HG02642 (cell line): ENCODE data around the gene SCAF8.
"Not testable (repeated sequence)": the region's sequence is repeated elsewhere in the genome, so short reads cannot be mapped to it uniquely, and the experiment has no call there.

Experiments
- ATAC-seq: cut with Tn5 transposase; IDR thresholded peaks from one replicate; pipeline ENCODE4 v1.9.1; 2021; ENCODE audit warnings: mild to moderate bottlenecking; ENCODE audit not compliant: unreplicated experiment, poor library complexity

The SCAF8 gene, protein sequence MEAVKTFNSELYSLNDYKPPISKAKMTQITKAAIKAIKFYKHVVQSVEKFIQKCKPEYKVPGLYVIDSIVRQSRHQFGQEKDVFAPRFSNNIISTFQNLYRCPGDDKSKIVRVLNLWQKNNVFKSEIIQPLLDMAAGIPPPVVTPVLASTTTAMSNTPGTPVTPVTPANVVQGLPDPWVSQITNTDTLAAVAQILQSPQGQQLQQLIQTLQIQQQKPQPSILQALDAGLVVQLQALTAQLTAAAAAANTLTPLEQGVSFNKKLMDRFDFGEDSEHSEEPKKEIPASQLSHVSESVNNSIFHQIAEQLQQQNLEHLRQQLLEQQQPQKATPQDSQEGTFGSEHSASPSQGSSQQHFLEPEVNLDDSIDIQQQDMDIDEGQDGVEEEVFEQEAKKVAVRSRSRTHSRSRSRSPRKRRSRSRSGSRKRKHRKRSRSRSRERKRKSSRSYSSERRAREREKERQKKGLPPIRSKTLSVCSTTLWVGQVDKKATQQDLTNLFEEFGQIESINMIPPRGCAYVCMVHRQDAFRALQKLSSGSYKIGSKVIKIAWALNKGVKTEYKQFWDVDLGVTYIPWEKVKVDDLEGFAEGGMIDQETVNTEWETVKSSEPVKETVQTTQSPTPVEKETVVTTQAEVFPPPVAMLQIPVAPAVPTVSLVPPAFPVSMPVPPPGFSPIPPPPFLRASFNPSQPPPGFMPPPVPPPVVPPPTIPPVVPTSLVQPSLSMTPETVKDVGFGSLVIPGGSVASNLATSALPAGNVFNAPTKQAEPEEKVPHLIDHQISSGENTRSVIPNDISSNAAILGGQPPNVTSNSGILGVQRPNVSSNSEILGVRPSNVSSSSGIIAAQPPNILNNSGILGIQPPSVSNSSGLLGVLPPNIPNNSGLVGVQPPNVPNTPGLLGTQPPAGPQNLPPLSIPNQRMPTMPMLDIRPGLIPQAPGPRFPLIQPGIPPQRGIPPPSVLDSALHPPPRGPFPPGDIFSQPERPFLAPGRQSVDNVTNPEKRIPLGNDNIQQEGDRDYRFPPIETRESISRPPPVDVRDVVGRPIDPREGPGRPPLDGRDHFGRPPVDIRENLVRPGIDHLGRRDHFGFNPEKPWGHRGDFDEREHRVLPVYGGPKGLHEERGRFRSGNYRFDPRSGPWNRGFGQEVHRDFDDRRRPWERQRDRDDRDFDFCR (N-terminal part only)

DNA sequence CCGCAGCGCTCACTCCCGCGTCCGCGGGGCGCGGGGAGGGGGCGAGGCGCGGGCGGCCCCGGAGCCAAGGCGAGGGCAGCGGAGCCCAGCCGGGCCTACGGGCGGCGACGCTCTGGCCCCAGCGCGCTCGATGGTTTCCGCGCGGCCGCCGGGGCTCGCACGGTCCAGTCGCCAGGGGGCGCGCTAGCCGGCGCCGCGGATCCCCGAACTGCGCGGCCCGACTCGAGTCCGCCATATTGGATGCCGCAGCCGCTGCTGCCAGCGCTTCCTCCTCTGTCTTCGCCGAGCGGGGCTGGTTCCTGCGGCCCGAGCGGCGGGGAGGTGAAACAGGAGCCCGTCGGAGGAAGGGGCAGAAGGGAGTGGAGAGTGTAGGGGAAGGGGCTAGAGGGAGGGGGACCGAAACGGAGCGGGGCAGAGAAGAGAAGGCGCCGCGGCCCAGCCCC is at the start of gene SCAF8:
Gene SCAF8, plus strand, starts transcription at position 234 of the 443 bp plus-strand sequence. CDS start 485 bp downstream, outside the sequence.
- ATAC-seq, result peak; percentile 86

DNA sequence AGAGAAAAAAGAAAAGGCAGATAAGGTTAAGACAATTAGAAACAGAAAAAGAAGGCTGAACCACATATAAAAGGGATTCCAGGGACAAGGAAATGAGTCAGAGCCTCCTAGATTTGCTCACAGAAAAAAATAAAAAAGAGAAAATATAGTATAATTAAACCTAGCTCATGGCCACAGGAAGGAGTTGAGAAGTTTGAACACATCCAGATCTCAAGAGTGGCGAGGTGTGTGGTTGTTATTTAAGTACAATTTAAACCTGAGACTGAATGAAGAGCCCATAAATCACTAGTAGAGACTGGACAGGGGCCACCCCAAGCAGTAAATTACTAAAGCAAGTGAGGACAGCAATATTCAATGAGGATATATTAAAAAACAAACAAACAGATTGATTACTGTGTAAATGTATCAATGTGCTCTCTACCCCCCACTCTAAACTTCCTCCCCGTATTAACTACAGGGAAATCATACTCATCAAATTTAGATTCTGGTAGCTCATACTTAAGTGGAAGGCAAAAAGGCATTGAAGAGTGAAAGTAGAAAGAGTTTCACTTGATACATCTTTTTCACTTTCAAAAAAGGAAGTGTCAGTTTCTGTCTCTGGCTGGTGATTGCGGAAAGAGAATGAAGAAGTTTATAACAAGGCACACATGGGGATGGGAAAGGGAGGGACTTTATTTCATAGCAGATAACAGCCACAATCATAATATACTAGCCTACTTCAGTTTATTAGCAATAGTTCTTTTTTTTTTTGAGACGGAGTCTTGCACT is 49.3 kb upstream of the SCAF8 start:
- ATAC-seq, result peak; percentile 93

DNA sequence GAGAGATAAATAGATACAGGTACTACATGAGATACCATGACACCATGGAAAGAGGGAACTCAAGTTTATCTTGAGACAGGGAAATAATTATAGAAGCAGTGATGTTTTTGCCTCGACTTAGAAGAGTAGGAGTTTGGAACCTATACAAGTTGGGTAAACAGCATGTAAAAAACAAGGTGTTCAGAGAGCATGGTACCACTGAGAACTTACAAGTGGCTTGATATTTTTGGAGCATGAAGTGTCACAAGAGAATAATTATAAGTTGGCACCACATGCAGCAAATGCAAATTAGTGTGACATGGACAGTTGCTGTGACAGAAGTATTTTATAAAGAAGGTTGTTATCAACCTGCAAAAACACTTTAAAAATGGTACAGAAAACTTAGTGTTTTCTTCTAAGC is 47.1 kb upstream of the SCAF8 start:
- no peak for ATAC-seq

DNA sequence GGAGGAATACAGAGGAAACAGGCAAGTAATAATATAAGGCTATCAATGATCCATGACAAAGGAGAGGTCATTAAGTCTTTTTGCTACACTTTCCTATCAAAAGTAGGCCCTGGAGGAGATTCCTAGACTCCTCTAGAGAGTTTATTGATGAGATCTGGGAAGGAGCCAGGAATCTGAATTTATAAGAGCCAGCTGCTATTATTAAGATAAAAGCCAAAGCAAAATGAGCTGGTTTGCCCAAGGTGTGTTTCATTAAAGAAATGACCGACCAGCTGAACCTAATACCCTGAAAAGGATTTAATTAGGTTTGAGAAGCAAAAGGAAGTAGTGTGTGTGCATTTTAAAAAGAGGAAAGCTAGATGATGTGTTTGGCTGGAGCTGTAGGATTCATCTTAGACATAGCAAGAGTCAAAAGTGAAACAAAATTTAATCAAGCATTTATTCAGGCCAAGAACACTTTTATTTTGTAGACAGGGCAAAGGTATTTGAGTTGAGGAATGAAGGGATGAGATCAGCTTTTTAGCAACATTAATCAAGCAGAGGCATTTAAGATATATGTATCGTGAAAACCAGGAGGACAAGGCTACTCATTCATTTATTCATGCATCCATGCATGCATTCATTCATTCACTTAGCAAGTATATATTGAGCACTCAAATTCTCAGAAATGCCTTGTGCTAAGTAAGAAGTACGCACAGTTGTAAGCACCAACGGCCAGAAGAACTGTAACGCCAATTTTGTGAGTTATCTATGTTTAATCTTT is 43.5 kb upstream of the SCAF8 start:
- no peak for ATAC-seq

DNA sequence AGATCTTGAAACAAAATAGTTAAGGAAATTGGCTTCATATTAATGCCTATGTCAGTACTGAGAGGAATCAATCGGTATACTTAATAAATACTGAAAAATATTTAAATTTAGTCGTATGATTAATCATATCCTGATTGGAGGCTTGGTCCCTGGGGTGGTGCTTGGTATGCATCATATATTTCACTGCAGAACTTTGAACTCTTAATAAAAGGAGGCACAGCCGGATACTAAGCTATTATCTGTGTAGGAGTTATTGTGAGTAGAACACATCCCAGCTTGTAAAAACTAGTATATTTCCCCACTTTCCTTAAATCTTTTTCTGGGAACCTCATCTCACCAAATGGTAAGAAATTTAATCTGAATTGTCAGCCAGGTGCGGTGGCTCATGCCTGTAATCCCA is 42.4 kb upstream of the SCAF8 start:
- ATAC-seq, result no peak

DNA sequence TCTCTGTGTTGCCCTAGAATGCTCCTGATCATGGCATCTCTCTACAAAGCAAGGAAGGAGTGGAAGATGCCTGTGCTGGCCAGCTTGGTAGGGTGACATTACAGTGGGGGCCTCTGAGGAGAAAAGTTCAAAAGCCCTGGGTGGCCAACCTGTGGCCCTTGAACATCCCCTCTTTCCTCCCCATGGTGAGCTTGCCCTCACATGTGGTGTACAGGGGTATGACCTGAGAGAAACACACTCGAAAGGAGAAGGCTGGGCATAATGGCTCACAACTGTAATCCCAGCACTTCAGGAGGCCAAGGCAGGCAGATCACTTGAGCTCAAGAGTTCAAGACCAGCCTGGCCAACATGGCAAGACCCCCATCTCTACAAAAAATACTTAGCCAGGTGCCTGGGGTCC is 36.6 kb upstream of the SCAF8 start:
- ATAC-seq, result no peak

DNA sequence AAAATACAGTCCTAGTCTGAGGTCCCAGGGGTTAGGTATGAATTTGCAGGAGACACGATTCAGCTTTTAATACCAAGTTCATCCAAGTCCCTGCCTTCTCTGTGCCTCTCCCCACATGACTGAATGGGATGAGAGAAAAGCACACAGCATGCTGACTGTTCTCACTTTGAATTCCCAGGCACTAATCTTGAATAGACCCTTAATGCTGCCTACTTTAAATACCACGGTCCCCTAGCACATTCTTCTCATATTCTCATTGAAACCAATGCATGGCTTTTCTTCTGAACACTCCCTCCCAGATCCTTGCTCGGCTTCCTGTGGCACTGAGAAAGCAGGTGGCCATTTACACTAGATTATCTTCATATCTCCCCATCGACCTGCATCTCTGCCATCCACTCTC is 30.1 kb upstream of the SCAF8 start:
- ATAC-seq, result no peak

DNA sequence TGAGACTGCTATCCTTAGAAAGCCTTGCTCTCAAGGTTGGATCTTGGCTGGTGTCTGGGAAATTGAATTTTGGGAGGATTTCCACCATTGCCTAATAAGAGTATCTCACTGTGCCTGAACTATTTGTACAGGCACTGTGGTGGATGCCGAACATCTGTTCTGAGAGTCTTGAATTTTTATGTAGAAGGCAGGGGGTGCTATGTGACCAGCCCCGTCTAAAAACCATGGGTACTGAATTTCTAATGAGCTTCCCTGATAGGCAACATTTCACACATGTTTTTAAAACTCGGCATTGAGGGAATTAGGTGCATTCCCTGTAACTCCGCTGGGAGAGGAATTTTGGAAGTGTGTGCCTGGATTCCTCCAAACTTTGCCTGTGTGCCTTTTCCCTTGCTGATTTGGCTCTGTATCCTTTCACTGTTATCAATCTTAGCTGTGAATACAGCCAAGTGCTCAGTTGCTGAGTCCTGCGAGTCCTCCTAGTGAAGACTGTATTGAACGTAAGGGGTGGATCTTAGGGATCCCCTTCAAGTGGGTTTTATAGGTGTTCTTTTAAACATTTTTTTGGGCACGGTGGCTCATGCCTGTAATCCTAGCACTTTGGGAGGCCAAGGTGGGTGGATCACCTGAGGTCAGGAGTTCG is 27.6 kb upstream of the SCAF8 start:
- ATAC-seq, result no peak

DNA sequence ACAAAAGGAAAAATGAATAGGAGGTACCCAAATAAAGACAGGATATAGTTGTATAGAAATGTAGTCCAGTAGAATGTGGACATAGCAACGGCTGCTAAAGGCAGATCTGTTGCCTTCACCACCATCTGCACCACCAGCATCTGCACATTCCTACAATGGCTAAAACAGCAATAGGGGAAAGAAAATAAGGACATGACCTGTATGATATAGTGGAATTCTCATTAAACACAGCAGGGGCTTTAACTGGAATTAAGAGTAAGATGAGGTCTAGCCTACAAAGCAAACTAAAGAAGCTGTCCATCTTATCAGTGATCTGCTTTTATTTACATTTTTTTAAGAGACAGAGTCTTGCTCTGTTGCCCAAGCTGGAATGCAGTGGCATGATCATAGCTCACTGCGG is 26.8 kb upstream of the SCAF8 start:
- ATAC-seq, result no peak

DNA sequence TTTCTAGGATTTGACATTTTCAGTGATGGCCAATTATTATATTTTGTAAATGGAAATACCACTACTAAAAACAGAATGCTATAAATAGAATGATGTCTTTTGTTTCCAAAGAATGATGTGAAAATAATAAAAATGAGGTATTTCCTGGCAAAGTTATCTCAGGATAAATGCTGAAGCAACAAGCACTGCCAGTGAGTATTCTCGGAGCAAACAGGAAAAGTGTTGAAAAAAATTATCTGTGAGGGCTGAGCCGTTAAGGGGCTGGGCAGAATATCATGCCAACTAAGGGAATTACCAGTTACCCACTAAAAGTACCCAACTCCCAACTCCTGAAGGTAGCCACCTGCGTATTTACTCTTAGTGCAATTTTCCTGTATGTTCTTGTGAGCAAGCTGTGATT is 23.6 kb upstream of the SCAF8 start:
- ATAC-seq, result no peak

DNA sequence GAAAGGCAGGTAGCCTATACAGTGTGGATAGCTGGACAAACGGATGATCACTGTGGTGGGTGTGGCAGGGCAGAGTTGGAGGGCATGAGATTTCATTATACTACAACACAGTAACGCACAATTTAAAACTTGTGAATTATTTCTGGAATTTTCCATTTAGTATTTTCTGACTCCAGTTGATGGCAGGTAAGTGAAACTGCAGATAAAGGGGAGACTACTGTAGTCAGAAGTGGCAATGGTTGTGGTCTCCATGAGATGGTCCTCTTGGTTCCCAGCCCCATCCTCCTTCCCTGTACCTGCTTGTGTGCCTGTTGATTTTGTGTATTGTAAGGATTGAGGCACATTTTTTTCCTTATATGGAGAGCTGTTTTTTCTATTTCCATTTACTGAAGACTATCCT is 22.5 kb upstream of the SCAF8 start:
- ATAC-seq, result no peak

DNA sequence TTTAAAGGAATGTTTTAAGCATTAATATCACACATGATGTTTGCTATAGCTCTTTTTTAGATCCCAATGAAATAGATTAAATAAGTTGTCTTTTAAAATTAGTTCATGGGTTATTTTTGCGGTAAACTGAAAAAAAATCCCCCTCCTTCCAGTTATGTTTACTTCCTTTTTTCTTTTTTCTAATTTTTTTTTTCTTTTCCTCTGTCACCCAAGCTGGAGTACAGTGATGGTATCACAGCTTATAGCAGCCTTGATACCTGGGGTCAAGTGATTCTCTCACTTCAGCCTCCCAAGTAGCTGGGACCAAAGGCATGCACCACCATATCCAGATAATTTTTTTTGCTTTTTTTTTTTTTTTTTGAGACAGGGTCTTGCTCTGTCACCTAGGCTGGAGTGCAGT is 17.8 kb upstream of the SCAF8 start:
- ATAC-seq, result no peak

DNA sequence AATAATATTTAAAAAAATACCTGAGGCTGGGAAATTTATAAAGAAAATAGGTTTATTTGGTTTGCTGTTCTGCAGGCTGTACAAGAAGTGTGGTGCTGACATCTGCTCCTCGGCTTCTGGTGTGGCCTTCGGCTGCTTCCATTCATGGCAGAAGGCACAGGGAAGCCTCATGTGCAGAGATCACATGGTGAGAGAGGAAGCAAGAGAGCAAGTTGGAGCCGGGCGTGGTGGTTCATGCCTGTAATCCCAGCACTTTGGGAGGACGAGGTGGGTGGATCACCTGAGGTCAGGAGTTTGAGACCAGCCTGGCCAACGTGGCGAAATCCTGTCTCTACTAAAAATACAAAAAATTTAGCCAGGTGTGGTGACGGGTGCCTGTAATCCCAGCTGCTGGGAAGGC is 16.9 kb upstream of the SCAF8 start:
- not testable (repeated sequence) for ATAC-seq

DNA sequence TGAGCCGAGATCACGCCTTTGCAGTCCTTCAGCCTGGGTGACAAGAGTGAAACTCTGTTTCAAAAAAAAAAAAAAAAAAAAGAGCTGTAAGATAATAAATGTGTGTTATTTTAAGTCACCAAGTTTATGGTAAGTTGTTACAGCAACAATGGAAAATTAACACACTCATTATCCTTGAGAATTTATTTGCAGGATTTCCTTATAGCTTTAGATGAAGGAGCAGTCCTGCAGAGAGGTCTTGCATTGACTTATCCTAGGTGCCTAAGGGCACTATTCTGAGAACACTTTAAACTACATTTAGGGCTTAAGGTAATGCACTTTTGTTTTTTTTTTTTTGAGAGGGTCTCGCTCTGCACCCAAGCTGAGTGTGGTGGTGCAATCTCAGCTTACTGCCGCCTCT is 13.8 kb upstream of the SCAF8 start:
- no peak for ATAC-seq

DNA sequence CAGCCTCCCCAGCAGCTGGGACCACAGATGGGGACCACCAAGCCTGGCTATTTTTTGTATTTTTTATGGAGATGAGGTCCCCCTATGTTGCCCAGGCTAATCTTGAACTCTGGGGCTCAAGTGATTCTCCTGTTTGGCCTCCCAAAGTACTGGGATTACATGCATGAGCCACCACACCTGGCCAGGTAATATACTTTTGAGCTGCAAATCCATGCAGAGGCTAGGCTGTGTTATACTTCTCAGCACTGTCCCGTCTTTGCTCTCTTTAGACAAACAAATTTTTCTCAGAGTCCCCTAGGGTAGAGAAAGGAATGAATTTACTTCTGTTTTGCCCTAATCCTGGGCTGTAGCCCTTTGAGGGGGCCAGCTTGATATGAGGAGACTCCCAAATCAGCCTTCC is 13.4 kb upstream of the SCAF8 start:
- ATAC-seq, result no peak

DNA sequence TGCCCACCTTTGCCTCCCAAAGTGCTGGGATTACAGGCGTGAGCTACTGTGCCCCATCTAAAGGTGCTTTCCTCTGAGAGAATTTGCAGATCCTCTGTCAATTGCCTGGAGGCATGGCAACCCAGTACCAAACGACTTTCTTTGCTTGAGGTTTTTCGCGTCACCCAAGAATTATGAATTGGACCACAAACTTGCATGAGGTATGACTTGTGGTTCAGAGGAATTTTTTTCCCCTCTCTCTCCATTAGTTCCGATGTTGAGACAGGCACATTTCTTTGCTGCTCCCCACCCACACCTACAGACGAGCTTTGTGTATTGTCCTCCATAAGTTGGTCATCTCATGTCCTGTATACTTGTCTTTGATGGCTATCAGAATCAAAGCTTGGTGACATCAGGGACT is 11.8 kb upstream of the SCAF8 start:
- no peak for ATAC-seq

DNA sequence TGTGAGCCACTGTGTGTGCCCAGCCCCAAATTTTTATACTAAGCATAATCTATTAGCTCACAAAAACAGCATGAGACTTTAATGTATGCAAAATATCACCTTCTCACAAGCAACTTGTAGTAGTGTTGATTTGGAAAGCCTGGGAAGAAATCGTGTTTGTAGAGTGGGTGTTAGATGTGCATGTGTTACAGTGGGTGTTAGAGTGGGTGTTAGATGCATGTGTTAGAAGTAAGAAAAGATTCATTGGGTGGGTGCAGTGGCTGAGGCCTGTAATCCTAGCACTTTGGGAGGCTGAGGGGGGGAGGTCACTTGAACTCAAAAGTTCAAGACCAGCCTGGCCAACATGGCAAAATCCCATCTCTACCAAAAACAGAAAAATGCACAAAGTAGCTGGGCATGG is 6.3 kb upstream of the SCAF8 start:
- ATAC-seq, result no peak

DNA sequence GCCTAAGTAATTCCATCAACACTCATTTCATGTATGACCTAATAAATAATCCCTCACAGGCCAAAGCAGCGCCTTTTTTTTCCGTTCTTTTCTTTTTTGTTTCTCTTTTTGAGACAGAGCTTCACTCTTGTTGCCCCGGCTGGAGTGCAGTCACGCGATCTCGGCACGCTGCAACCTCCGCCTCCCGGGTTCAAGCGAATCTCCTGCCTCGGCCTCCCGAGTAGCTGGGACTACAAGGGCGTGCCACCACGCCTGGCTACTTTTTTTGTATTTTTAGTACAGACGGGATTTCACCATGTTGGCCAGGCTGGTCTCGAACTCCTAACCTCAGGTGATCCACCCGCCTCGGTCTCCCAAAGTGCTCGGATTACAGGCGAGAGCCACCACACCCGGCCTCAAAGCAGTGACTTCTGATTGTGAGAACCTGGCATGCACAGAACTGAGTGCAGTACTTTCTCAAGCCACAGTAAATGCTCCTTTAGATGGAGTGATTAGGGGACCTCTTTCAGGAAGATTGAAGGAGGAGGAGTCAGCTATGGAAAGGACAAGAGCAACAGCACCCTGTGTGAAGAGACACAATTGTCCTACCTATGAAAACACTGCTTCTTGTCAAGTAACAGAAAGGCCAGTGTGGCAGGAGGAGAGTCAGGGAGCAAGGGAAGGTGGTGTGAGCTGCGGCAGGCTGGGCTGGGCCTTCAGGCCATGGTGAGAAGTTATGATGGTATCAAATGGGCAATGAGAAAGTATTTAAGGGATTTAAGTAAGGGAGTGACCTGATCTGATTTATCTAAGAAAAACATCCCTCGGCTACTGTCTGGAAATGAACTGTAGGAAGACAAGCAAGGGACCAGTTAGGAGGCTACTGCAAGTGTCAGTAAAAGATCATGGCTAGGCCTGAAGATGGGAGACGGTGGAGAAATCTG is 1.7 kb upstream of the SCAF8 start:
- ATAC-seq, result no peak
